K562 (cell line): ENCODE data around the gene ASPRV1. TPM values are rescaled to one million over a fixed set of nuclear protein-coding genes. Genes with fewer than 3 reads are reported as not detected.
A peak's percentile ranks its signal among the peaks of the same experiment; 100 is the strongest.

Source experiments
- NKRF ChIP-seq: fragments of 450-650 bp; IDR thresholded peaks from 2 replicates; pipeline ENCODE4 v1.6.1; 2016; ENCODE audit warnings: borderline replicate concordance
- PTBP1 ChIP-seq: fragments of 200-400 bp; formaldehyde crosslinking; IDR thresholded peaks from 2 replicates; pipeline ENCODE4 v1.6.1; 2017; ENCODE audit warnings: low read depth, low read length
- TAF7 ChIP-seq: fragments of 450-650 bp; IDR thresholded peaks from 2 replicates; pipeline ENCODE4 v1.6.1; 2016; ENCODE audit warnings: missing genetic modification characterization, missing compliant biosample characterization
- THRB ChIP-seq: fragments of 450-650 bp; formaldehyde crosslinking; conservative IDR thresholded peaks from 2 replicates; pipeline ENCODE4 v1.4.0; 2022; ENCODE audit warnings: mild to moderate bottlenecking, missing genetic modification characterization
- TSHZ1 ChIP-seq: fragments of 250-450 bp; sonication (Bioruptor Pico); IDR thresholded peaks from 2 replicates; pipeline ENCODE4 v1.4.0; 2020; ENCODE audit warnings: mild to moderate bottlenecking, moderate library complexity
- UBTF ChIP-seq, 2 experiments: IDR thresholded peaks; 2 replicates each; pipeline ENCODE4 v1.6.1; 2012; ENCODE audit warnings: improper control_type of control experiment in 2 of 2, low read depth in 2 of 2, low read length in 2 of 2, borderline replicate concordance in 1 of 2
- polyA plus RNA-seq, 8 experiments: library from polyadenylated mRNA; depleted of rRNA in 4 of 8; stranded (reverse) in 5 of 8; unstranded in 3 of 8; fragments of >200 nt; fragmentation: Nextera tagmentation in 2 of 8; fragmentation: Illumina TruSeq in 1 of 8; extraction: Ambion mirVana in 2 of 8; extraction: Trizol in 1 of 8; gene quantifications; 2 replicates each; pipeline versions ENCODE4 v1.2.1 to v1.2.3, GENCODE V29; 2011 to 2014; ENCODE audit warnings: inconsistent platforms in 1 of 8, missing spikeins in 1 of 8
- total RNA-seq, 7 experiments: library from RNA; depleted of rRNA in 6 of 7; stranded (reverse); fragments of >200 nt in 6 of 7; fragmentation: Illumina TruSeq in 2 of 7; extraction: Trizol in 2 of 7; gene quantifications; 2 replicates each; pipeline versions ENCODE4 v1.2.1 to v1.2.3, GENCODE V29; 2011 to 2021; ENCODE audit warnings: low replicate concordance in 1 of 7

Gene ASPRV1
- total and polyA plus RNA-seq, 9 of the 15 experiments (the other 6 are each of a cell fraction or from before 2014, with no cell fraction given), result 0.17 to 0.72 (median 0.47) TPM; not detected in 1

- TF ChIP-seq TSHZ1 (CRISPR knock-in tag), result no peak
- TF ChIP-seq TAF7 (tag), result peak; percentile 57; the same call in 1 of the 2 replicates
- no peak for TF ChIP-seq THRB (CRISPR knock-in tag)
- TF ChIP-seq NKRF, result peak; percentile 84; the same call in 1 of the 2 replicates
- no peak for TF ChIP-seq PTBP1
- peak; percentile 65 to 76; a peak in 2 of 4 replicates for TF ChIP-seq UBTF (IDR thresholded peaks at IDR 0.05; ENCODE audit: borderline replicate concordance in 1 of 2, low read depth in 2 of 2, low read length in 2 of 2)
Measured at GRCh38 chr2:69914950-69915945, 46.2 kb downstream of the ASPRV1 start, which contains the start of gene MXD1 (continued).
